Stomach (tissue), 9 donors: Measurements from ENCODE around the gene DARS2. TPM values are rescaled to one million over a fixed set of nuclear protein-coding genes. Genes with fewer than 3 reads are reported as not detected.

ENCODE experiments used
- DNase-seq, 2 donors: peaks; one replicate each; pipeline versions ENCODE4 v3.0.0 to v3.0.0-alpha.2; 2013 to 2019
- H3K27ac ChIP-seq, 5 donors: fragments of 200-600 bp in 4 of 5; sonication (generic) in 4 of 5; one replicate each; pipeline ENCODE4 v1.5.1; 2013 to 2019; ENCODE audit warnings: mild to moderate bottlenecking in 1 of 5, moderate library complexity in 1 of 5
- H3K27me3 ChIP-seq, 3 donors: fragments of 200-600 bp; sonication (generic); one replicate each; pipeline ENCODE4 v1.5.1; 2017 to 2019; ENCODE audit warnings: mixed run types in 1 of 3
- H3K36me3 ChIP-seq, 4 donors: fragments of 200-600 bp; sonication (generic); 1 replicate in 3 of 4; 2 replicates in 1 of 4; pipeline ENCODE4 v1.5.1; 2016 to 2019
- H3K4me1 ChIP-seq, 4 donors: fragments of 200-600 bp; sonication (generic); one replicate each; pipeline ENCODE4 v1.5.1; 2016 to 2019
- H3K4me3 ChIP-seq, 4 donors: fragments of 200-600 bp; sonication (generic) in 3 of 4; one replicate each; pipeline ENCODE4 v1.5.1; 2016 to 2019; ENCODE audit warnings: mild to moderate bottlenecking in 1 of 4
- H3K9me3 ChIP-seq, 4 donors: fragments of 200-600 bp; sonication (generic); one replicate each; pipeline ENCODE4 v1.5.1; 2016 to 2019
- EP300 ChIP-seq: sonication (generic); formaldehyde crosslinking; IDR thresholded peaks from one replicate; pipeline ENCODE4 v1.6.1; 2017; ENCODE audit warnings: antibody characterized with exemption
- POLR2A ChIP-seq, 4 donors: fragments of 450-650 bp; IDR thresholded peaks; one replicate each; pipeline ENCODE4 v1.6.1; 2016; ENCODE audit warnings: antibody characterized with exemption in 4 of 4, control low read depth in 2 of 4, mild to moderate bottlenecking in 1 of 4, moderate library complexity in 1 of 4
- POLR2AphosphoS5 ChIP-seq, 3 donors: sonication (generic); formaldehyde crosslinking; IDR thresholded peaks; one replicate each; pipeline ENCODE4 v1.6.1; 2016; ENCODE audit warnings: antibody characterized with exemption in 3 of 3
- WGBS, 5 donors: extraction: QIAGEN DNeasy Blood & Tissue Kit in 3 of 5; methylation state at CpG; one replicate each; pipeline versions ENCODE4 v1.1.5 to v1.1.7; 2013 to 2018; 5-methylcytosine and 5-hydroxymethylcytosine counted together
- intact Hi-C: fragments of 100-400 bp; cut with DNase I; formaldehyde crosslinking; loops from one replicate; pipeline ENCODE4 v1.15.1; 2023; ENCODE audit warnings: low total_unique reads
- polyA plus RNA-seq, 3 donors: library from polyadenylated mRNA; stranded (reverse); fragments of 200-250 nt; gene quantifications; one replicate each; pipeline ENCODE4 v1.2.3, GENCODE V29; 2013
- total RNA-seq, 5 donors: library from RNA; depleted of rRNA; stranded (reverse); fragments of >200 nt; gene quantifications; one replicate each; pipeline versions ENCODE4 v1.1.0 to v1.2.3, GENCODE V29; 2014 to 2016
- TF ChIP-seq, protein P1 (sequence below), 7 experiments: fragments of 450-650 bp in 4 of 7; fragments of 200-600 bp in 3 of 7; sonication (generic) in 3 of 7; IDR thresholded peaks; one replicate each; pipeline ENCODE4 v1.5.1; 2016 to 2019; ENCODE audit warnings: antibody characterized with exemption in 7 of 7, control low read depth in 2 of 7, mild to moderate bottlenecking in 1 of 7
- donor health status: healthy with polysubstance abuse.
- donor health status: Bipolar disorder and iron deficiency.
- donor health status: healthy.

The DARS2 gene
- total and polyA plus RNA-seq, 8 donors: 3.1 to 36.8 (median 10.8) TPM

DNA sequence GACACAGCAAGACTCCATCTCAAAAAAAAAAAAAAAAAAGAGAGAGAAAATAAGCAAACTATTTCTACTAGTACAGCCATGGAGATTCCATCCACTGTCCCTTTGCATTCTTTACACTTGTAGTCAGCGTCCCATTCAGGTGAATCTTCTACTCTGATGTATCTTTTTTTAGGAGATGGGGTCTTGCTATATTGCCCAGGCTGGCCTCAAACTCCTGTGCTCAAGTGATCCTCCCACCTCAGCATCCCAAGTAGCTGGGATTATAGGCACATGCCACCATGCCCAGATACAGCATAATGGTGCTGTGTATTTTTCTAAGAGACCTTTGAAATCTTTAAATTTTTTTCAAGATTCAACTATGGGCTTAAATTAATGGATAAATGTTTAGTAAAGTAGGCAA, 8.3 kb downstream of the DARS2 start:
- no peaks in the 10 kb centered on the region for H3K27me3 ChIP-seq
- no peak for DNase-seq
- no peak overlapping the region for H3K27ac ChIP-seq
- H3K4me1 ChIP-seq: peaks cover 0 to 7% (median 2%) of the 10 kb centered on the region in 4 donors
- intact Hi-C loops: no loop called here
- no peaks in the 10 kb centered on the region for H3K9me3 ChIP-seq
- WGBS, 5 donors: 78 to 100% (median 96%) methylated on average over 1 of the region's 1 CpG
- H3K4me3 ChIP-seq: no peak overlapping the region
- TF ChIP-seq, protein P1, sequence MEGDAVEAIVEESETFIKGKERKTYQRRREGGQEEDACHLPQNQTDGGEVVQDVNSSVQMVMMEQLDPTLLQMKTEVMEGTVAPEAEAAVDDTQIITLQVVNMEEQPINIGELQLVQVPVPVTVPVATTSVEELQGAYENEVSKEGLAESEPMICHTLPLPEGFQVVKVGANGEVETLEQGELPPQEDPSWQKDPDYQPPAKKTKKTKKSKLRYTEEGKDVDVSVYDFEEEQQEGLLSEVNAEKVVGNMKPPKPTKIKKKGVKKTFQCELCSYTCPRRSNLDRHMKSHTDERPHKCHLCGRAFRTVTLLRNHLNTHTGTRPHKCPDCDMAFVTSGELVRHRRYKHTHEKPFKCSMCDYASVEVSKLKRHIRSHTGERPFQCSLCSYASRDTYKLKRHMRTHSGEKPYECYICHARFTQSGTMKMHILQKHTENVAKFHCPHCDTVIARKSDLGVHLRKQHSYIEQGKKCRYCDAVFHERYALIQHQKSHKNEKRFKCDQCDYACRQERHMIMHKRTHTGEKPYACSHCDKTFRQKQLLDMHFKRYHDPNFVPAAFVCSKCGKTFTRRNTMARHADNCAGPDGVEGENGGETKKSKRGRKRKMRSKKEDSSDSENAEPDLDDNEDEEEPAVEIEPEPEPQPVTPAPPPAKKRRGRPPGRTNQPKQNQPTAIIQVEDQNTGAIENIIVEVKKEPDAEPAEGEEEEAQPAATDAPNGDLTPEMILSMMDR (IDR thresholded peaks at IDR 0.05): no peak
- no peak for TF ChIP-seq EP300
- no peak for TF ChIP-seq POLR2A (IDR thresholded peaks at IDR 0.05)
- no peak for TF ChIP-seq POLR2AphosphoS5 (IDR thresholded peaks at IDR 0.05)
- H3K36me3 ChIP-seq: peaks cover 27 to 83% (median 76%) of the 10 kb centered on the region in 4 donors

DNA sequence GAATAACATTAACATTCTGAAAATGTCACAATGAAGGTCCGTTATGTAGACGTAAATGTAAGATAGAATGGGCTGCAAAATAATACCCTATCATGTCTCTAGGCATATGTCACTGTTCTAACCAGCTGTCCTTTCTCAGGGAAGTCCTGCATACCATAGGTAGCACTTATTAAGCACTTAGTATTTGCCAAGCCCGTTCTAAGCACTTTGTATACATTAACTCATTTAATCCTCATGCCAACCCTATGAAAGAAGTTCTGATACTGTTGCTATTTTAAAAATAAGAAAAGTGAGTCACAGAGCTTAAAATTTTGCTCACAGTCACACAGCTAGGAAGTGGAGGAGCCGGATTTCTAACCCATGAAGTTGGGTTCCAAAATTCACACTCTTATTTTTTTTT, 27.6 kb downstream of the DARS2 start:
- intact Hi-C loops: no loop called here
- 71 to 87% (median 81%) methylated on average over 4 of the region's 4 CpGs for WGBS, 5 donors
- TF ChIP-seq POLR2A (IDR thresholded peaks at IDR 0.05): no peak
- TF ChIP-seq EP300: no peak

DNA sequence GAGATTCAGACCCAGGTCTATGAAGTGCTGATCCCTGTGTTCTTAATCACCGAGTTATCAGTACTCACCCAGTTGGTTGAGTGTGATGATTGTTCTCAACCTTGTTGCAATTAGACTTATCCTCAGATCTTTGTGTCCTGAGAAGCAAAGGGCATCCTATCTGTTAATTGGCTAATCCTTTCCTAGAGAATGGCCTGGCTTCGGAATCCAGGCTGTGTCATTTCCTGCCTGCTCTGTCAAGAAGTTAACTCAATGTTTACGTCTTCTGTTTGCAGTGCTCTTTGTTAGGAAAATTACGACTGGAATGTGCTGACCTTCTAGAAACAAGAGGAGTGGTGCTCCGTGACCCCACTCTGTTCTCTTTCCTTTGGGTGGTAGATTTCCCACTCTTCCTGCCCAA, 28.6 kb downstream of the DARS2 start:
- H3K27ac ChIP-seq: peak overlapping the region in 2 of 5 donors; percentile 7 to 18
- peaks cover 0 to 9% (median 6%) of the 10 kb centered on the region in 4 donors for H3K4me1 ChIP-seq
- no peaks in the 10 kb centered on the region for H3K27me3 ChIP-seq
- no peaks in the 10 kb centered on the region for H3K9me3 ChIP-seq
- intact Hi-C loops: no loop called here
- H3K4me3 ChIP-seq: no peak overlapping the region
- 31 to 45% (median 39%) methylated on average over 5 of the region's 5 CpGs for WGBS, 5 donors
- peaks cover 0 to 84% (median 80%) of the 10 kb centered on the region in 4 donors for H3K36me3 ChIP-seq
- no peak for TF ChIP-seq POLR2A (IDR thresholded peaks at IDR 0.05)
- TF ChIP-seq, protein P1 (IDR thresholded peaks at IDR 0.05): no peak
- no peak for TF ChIP-seq POLR2AphosphoS5 (IDR thresholded peaks at IDR 0.05)
- TF ChIP-seq EP300: no peak
- DNase-seq: peak in 1 of 2 donors; percentile 35

More for the DNA sequence above, 27.6 kb downstream of the DARS2 start:
- no peak for DNase-seq
- no peak overlapping the region for H3K4me3 ChIP-seq
- no peaks in the 10 kb centered on the region for H3K27me3 ChIP-seq
- H3K4me1 ChIP-seq: peaks cover 0 to 9% (median 6%) of the 10 kb centered on the region in 4 donors
- peaks cover 0 to 79% (median 77%) of the 10 kb centered on the region in 4 donors for H3K36me3 ChIP-seq
- H3K9me3 ChIP-seq: no peaks in the 10 kb centered on the region
- no peak overlapping the region for H3K27ac ChIP-seq

DNA sequence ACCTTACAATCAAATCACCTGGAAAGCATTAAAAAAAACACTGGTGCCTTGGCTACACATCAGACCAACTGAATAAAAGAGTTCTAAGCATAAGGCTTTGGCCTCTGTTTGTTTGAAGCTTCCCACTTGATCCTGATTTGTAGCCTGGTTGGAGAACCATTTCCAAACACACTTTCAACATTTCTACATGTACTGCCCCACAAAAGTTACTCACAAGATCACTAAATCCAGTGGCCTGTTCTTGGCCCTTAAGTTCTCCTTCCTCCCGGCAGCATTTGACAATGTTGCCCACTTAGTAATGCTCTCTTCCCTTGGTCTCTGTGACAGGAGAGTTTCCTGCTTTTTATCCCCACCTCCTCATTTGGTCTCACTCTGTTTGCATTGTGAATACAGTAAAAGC, 31.5 kb downstream of the DARS2 start:
- Histone ChIP-seq H3K27me3 (no peaks in the 10 kb centered on the region), H3K9me3 (no peaks in the 10 kb centered on the region), H3K4me3 (no peak overlapping the region), H3K27ac (no peak overlapping the region), H3K36me3 (peaks cover 5 to 100% (median 93%) of the 10 kb centered on the region in 4 donors), H3K4me1 (peaks cover 0 to 9% (median 6%) of the 10 kb centered on the region in 4 donors)
- DNase-seq: no peak
- no peak for TF ChIP-seq POLR2AphosphoS5 (IDR thresholded peaks at IDR 0.05)
- no peak for TF ChIP-seq POLR2A (IDR thresholded peaks at IDR 0.05)
- no peak for TF ChIP-seq EP300
- TF ChIP-seq, protein P1 (IDR thresholded peaks at IDR 0.05): no peak
- intact Hi-C loops: no loop called here
- WGBS, 5 donors: 80 to 94% (median 88%) methylated on average over 1 of the region's 1 CpG

DNA sequence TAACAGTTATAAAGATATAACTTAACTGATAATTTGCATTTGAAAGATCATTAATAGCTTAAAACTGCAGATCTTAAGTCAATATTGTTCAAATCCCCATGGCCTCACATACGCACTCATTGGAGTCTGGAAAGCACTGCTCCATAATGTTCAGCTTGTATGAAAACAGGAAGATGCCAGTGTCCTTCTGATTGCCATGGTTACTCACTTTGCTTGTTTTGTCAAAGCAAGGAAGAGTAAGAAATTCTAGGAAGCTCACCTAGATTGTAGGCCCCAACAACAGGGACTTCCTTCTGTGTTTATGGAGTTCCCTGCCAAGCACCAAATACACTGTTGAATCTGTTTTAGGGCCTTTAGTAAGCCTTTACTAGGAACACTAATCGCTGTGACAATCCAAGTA, 32.4 kb downstream of the DARS2 start:
- no peaks in the 10 kb centered on the region for H3K9me3 ChIP-seq
- intact Hi-C loops: no loop called here
- peaks cover 5 to 100% (median 94%) of the 10 kb centered on the region in 4 donors for H3K36me3 ChIP-seq
- 85 to 95% (median 90%) methylated on average over 2 of the region's 2 CpGs for WGBS, 5 donors
- TF ChIP-seq POLR2AphosphoS5 (IDR thresholded peaks at IDR 0.05) (no peak), POLR2A (IDR thresholded peaks at IDR 0.05) (no peak), EP300 (no peak)
- TF ChIP-seq, protein P1 (IDR thresholded peaks at IDR 0.05): no peak
- H3K27me3 ChIP-seq: no peaks in the 10 kb centered on the region
- no peak overlapping the region for H3K27ac ChIP-seq
- DNase-seq: no peak
- H3K4me3 ChIP-seq: no peak overlapping the region
- H3K4me1 ChIP-seq: peaks cover 0 to 9% (median 6%) of the 10 kb centered on the region in 4 donors
